HEK293 (cell line): ENCODE results near the gene ASPRV1.

Experiments
- CTCF ChIA-PET: fragments of 350-600 bp; formaldehyde crosslinking; extraction: SDS; loops from one replicate; lab custom pipeline; 2021; ENCODE audit warnings: antibody characterized with exemption; lab: Yijun Ruan, JAX
- POLR2A ChIA-PET: fragments of 300-600 bp; formaldehyde crosslinking; extraction: SDS; loops from one replicate; lab custom pipeline; 2020; ENCODE audit warnings: antibody characterized with exemption, inconsistent platforms; lab: Yijun Ruan, JAX
- H3K27ac ChIP-seq: fragments of 200-500 bp; sonication (Bioruptor generic); 2 replicates; pipeline ENCODE4 v1.5.1; 2014; ENCODE audit warnings: low read depth, low read length, control low read depth, inconsistent platforms; ENCODE audit errors: extremely low read depth
- H3K36me3 ChIP-seq, 2 experiments: fragments of 200-500 bp in 1 of 2; sonication (Bioruptor generic) in 1 of 2; 1 replicate in 1 of 2; 2 replicates in 1 of 2; pipeline ENCODE4 v1.5.1; 2014 to 2017; ENCODE audit warnings: inconsistent platforms in 2 of 2, low read length in 2 of 2; ENCODE audit not compliant: control insufficient read depth in 2 of 2, insufficient read depth in 1 of 2
- H3K4me1 ChIP-seq: fragments of 200-500 bp; sonication (Bioruptor generic); 2 replicates; pipeline ENCODE4 v1.5.1; 2014; ENCODE audit warnings: mild to moderate bottlenecking, low read length, inconsistent platforms; ENCODE audit not compliant: control insufficient read depth, insufficient read depth
- H3K4me3 ChIP-seq: 2 replicates; pipeline ENCODE4 v1.5.1; 2011; ENCODE audit warnings: low read depth, mild to moderate bottlenecking, control low read depth, low read length, moderate library complexity
- H3K9me3 ChIP-seq: fragments of 200-500 bp; sonication (Bioruptor generic); 2 replicates; pipeline ENCODE4 v1.5.1; 2014; ENCODE audit warnings: low read depth, low read length, inconsistent platforms; ENCODE audit not compliant: control insufficient read depth, insufficient read depth
- GFI1B ChIP-seq: fragments of 450-650 bp; formaldehyde crosslinking; IDR thresholded peaks from 2 replicates; pipeline ENCODE4 v1.5.1; 2016; ENCODE audit warnings: missing biosample characterization, missing genetic modification characterization
- GLI4 ChIP-seq: fragments of 450-650 bp; formaldehyde crosslinking; IDR thresholded peaks from 2 replicates; pipeline ENCODE4 v1.5.1; 2016; ENCODE audit warnings: missing biosample characterization, missing genetic modification characterization
- GLIS2 ChIP-seq: fragments of 450-650 bp; formaldehyde crosslinking; IDR thresholded peaks from 2 replicates; pipeline ENCODE4 v1.5.1; 2016; ENCODE audit warnings: missing biosample characterization, missing genetic modification characterization
- IKZF3 ChIP-seq: fragments of 450-650 bp; IDR thresholded peaks from 2 replicates; pipeline ENCODE4 v1.5.0; 2018; ENCODE audit warnings: missing biosample characterization, mild to moderate bottlenecking, missing genetic modification characterization, moderate library complexity
- KLF7 ChIP-seq: fragments of 450-650 bp; formaldehyde crosslinking; IDR thresholded peaks from 2 replicates; pipeline ENCODE4 v1.5.1; 2016; ENCODE audit warnings: missing biosample characterization, missing genetic modification characterization, borderline replicate concordance
- TRIM28 ChIP-seq: IDR thresholded peaks from 2 replicates; pipeline ENCODE4 v1.6.1; 2011; ENCODE audit warnings: low read length, control low read depth, borderline replicate concordance
- ZBTB48 ChIP-seq: fragments of 450-650 bp; formaldehyde crosslinking; IDR thresholded peaks from 2 replicates; pipeline ENCODE4 v1.5.1; 2016; ENCODE audit warnings: missing biosample characterization, missing genetic modification characterization
- ZFP41 ChIP-seq: fragments of 450-650 bp; formaldehyde crosslinking; IDR thresholded peaks from 2 replicates; pipeline ENCODE4 v1.5.1; 2016; ENCODE audit warnings: missing biosample characterization, missing genetic modification characterization, borderline replicate concordance
- ZNF10 ChIP-seq: fragments of 450-650 bp; formaldehyde crosslinking; IDR thresholded peaks from 2 replicates; pipeline ENCODE4 v1.5.1; 2017; ENCODE audit warnings: missing biosample characterization, missing genetic modification characterization
- ZNF112 ChIP-seq: fragments of 450-650 bp; formaldehyde crosslinking; IDR thresholded peaks from 2 replicates; pipeline ENCODE4 v1.5.0; 2017; ENCODE audit warnings: missing biosample characterization, missing genetic modification characterization
- ZNF155 ChIP-seq: fragments of 450-650 bp; formaldehyde crosslinking; IDR thresholded peaks from 2 replicates; pipeline ENCODE4 v1.5.1; 2016; ENCODE audit warnings: missing biosample characterization, missing genetic modification characterization
- ZNF223 ChIP-seq: fragments of 450-650 bp; formaldehyde crosslinking; IDR thresholded peaks from 2 replicates; pipeline ENCODE4 v1.5.1; 2016; ENCODE audit warnings: missing biosample characterization, missing genetic modification characterization
- ZNF404 ChIP-seq: fragments of 450-650 bp; formaldehyde crosslinking; IDR thresholded peaks from 2 replicates; pipeline ENCODE4 v1.5.1; 2017; ENCODE audit warnings: missing biosample characterization, missing genetic modification characterization
- ZNF473 ChIP-seq: fragments of 450-650 bp; formaldehyde crosslinking; IDR thresholded peaks from 2 replicates; pipeline ENCODE4 v1.5.1; 2017; ENCODE audit warnings: missing biosample characterization, missing genetic modification characterization
- ZNF521 ChIP-seq: fragments of 450-650 bp; formaldehyde crosslinking; IDR thresholded peaks from 2 replicates; pipeline ENCODE4 v1.5.1; 2017; ENCODE audit warnings: missing biosample characterization, mild to moderate bottlenecking, missing genetic modification characterization
- ZNF529 ChIP-seq: fragments of 450-650 bp; formaldehyde crosslinking; IDR thresholded peaks from 2 replicates; pipeline ENCODE4 v1.5.1; 2017; ENCODE audit warnings: missing genetic modification characterization, missing biosample characterization; ENCODE audit not compliant: insufficient replicate concordance
- ZNF555 ChIP-seq: fragments of 450-650 bp; formaldehyde crosslinking; conservative IDR thresholded peaks from 2 replicates; pipeline ENCODE4 v1.5.1; 2017; ENCODE audit warnings: missing biosample characterization, mild to moderate bottlenecking, missing genetic modification characterization, inconsistent platforms
- ZNF560 ChIP-seq: fragments of 450-650 bp; formaldehyde crosslinking; IDR thresholded peaks from 2 replicates; pipeline ENCODE4 v1.5.1; 2017; ENCODE audit warnings: missing biosample characterization, missing genetic modification characterization, borderline replicate concordance
- ZNF621 ChIP-seq: fragments of 450-650 bp; formaldehyde crosslinking; IDR thresholded peaks from 2 replicates; pipeline ENCODE4 v1.5.1; 2017; ENCODE audit warnings: missing biosample characterization, missing genetic modification characterization
- ZNF670 ChIP-seq: fragments of 450-650 bp; formaldehyde crosslinking; IDR thresholded peaks from 2 replicates; pipeline ENCODE4 v1.5.1; 2016; ENCODE audit warnings: missing biosample characterization, missing genetic modification characterization, low read depth
- ZNF843 ChIP-seq: fragments of 450-650 bp; formaldehyde crosslinking; IDR thresholded peaks from 2 replicates; pipeline ENCODE4 v1.5.1; 2016; ENCODE audit warnings: missing biosample characterization, missing genetic modification characterization
- TF ChIP-seq, protein P1 (sequence below): fragments of 450-650 bp; formaldehyde crosslinking; IDR thresholded peaks from 2 replicates; pipeline ENCODE4 v1.5.1; 2016; ENCODE audit warnings: missing biosample characterization, missing genetic modification characterization
- TF ChIP-seq, protein P2 (sequence below): fragments of 450-650 bp; IDR thresholded peaks from 2 replicates; pipeline ENCODE4 v1.5.1; 2018; ENCODE audit warnings: missing biosample characterization, missing genetic modification characterization
- TF ChIP-seq, protein P3 (sequence below): fragments of 450-650 bp; formaldehyde crosslinking; IDR thresholded peaks from 2 replicates; pipeline ENCODE4 v1.5.1; 2017; ENCODE audit warnings: missing biosample characterization, mild to moderate bottlenecking, missing genetic modification characterization, moderate library complexity
- TF ChIP-seq, protein P4 (sequence below): fragments of 450-650 bp; formaldehyde crosslinking; IDR thresholded peaks from 2 replicates; pipeline ENCODE4 v1.5.1; 2017; ENCODE audit warnings: missing biosample characterization, missing genetic modification characterization
- TF ChIP-seq, protein P5 (sequence below): fragments of 450-650 bp; formaldehyde crosslinking; IDR thresholded peaks from 2 replicates; pipeline ENCODE4 v1.5.1; 2016; ENCODE audit warnings: missing biosample characterization, missing genetic modification characterization

ASPRV1 gene

DNA sequence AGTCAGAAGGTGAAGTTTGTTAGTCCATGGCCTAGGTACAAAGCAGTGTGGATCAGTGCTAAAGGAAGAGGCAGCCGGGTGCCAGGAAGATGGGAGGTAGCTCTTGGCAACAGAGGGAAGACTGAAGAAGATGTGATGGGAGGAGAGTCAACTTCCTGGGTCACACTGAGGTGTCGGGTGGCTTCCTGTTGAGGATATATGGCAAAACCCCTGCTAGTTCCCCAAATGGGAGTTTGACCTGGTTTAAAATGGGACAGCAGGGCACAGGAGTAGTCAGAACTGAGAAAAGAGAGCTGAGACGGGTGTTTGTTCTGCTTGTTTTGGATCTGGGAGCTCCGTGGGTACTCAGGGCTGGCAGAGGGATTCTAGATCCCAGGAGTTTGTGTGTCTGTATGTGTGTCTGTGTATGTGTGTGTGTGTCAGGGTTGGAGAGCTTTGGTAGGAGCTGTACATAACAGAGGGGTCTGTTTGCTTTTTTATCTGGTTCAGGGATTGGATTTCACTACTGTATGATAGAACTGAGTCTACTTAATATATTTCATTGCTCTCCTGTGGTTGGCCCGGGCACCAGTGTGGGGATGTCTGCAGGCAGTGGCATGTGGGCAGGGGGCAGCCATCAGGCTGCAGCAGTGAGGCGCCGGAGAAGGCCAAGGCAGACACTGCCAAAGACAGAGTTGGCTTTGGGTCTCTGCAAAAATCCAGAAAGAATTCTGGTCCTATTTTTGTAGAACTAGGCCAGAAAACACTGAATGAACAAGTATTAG is 29.4 kb downstream of the ASPRV1 start:
- Histone ChIP-seq H3K4me3 (no peak overlapping the region), H3K9me3 (no peaks in the 10 kb centered on the region), H3K36me3 (peaks cover 0 to 20% of the 10 kb centered on the region in 2 experiments; a peak in 2 of 3 replicates), H3K27ac (no peak overlapping the region), H3K4me1 (no peaks in the 10 kb centered on the region; the same call in 1 of the 2 replicates)
- ChIA-PET CTCF (no interaction called here), POLR2A (interaction anchor here (1.6 kb wide), 1 partner anchor 17 kb away, joined by 5 read pairs; the partner anchor contains the start of gene MXD1)
- no peak for TF ChIP-seq ZNF10 (tag by site-specific recombination)
- TF ChIP-seq, protein P1, sequence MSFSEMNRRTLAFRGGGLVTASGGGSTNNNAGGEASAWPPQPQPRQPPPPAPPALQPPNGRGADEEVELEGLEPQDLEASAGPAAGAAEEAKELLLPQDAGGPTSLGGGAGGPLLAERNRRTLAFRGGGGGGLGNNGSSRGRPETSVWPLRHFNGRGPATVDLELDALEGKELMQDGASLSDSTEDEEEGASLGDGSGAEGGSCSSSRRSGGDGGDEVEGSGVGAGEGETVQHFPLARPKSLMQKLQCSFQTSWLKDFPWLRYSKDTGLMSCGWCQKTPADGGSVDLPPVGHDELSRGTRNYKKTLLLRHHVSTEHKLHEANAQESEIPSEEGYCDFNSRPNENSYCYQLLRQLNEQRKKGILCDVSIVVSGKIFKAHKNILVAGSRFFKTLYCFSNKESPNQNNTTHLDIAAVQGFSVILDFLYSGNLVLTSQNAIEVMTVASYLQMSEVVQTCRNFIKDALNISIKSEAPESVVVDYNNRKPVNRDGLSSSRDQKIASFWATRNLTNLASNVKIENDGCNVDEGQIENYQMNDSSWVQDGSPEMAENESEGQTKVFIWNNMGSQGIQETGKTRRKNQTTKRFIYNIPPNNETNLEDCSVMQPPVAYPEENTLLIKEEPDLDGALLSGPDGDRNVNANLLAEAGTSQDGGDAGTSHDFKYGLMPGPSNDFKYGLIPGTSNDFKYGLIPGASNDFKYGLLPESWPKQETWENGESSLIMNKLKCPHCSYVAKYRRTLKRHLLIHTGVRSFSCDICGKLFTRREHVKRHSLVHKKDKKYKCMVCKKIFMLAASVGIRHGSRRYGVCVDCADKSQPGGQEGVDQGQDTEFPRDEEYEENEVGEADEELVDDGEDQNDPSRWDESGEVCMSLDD (tag by site-specific recombination), result no peak
- TF ChIP-seq ZNF223 (tag by site-specific recombination), result no peak
- TF ChIP-seq, protein P2, sequence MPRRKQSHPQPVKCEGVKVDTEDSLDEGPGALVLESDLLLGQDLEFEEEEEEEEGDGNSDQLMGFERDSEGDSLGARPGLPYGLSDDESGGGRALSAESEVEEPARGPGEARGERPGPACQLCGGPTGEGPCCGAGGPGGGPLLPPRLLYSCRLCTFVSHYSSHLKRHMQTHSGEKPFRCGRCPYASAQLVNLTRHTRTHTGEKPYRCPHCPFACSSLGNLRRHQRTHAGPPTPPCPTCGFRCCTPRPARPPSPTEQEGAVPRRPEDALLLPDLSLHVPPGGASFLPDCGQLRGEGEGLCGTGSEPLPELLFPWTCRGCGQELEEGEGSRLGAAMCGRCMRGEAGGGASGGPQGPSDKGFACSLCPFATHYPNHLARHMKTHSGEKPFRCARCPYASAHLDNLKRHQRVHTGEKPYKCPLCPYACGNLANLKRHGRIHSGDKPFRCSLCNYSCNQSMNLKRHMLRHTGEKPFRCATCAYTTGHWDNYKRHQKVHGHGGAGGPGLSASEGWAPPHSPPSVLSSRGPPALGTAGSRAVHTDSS (tag by site-specific recombination), result no peak
- TF ChIP-seq, protein P3, sequence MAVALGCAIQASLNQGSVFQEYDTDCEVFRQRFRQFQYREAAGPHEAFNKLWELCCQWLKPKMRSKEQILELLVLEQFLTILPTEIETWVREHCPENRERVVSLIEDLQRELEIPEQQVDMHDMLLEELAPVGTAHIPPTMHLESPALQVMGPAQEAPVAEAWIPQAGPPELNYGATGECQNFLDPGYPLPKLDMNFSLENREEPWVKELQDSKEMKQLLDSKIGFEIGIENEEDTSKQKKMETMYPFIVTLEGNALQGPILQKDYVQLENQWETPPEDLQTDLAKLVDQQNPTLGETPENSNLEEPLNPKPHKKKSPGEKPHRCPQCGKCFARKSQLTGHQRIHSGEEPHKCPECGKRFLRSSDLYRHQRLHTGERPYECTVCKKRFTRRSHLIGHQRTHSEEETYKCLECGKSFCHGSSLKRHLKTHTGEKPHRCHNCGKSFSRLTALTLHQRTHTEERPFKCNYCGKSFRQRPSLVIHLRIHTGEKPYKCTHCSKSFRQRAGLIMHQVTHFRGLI (tag by site-specific recombination), result no peak
- TF ChIP-seq, protein P4, sequence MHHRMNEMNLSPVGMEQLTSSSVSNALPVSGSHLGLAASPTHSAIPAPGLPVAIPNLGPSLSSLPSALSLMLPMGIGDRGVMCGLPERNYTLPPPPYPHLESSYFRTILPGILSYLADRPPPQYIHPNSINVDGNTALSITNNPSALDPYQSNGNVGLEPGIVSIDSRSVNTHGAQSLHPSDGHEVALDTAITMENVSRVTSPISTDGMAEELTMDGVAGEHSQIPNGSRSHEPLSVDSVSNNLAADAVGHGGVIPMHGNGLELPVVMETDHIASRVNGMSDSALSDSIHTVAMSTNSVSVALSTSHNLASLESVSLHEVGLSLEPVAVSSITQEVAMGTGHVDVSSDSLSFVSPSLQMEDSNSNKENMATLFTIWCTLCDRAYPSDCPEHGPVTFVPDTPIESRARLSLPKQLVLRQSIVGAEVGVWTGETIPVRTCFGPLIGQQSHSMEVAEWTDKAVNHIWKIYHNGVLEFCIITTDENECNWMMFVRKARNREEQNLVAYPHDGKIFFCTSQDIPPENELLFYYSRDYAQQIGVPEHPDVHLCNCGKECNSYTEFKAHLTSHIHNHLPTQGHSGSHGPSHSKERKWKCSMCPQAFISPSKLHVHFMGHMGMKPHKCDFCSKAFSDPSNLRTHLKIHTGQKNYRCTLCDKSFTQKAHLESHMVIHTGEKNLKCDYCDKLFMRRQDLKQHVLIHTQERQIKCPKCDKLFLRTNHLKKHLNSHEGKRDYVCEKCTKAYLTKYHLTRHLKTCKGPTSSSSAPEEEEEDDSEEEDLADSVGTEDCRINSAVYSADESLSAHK (tag by site-specific recombination), result no peak
- no peak for TF ChIP-seq ZBTB48 (tag by site-specific recombination)
- TF ChIP-seq ZNF521 (tag by site-specific recombination), result no peak
- no peak for TF ChIP-seq ZNF473 (tag by site-specific recombination)
- TF ChIP-seq ZNF670, result no peak
- no peak for TF ChIP-seq ZNF555 (tag by site-specific recombination)
- no peak for TF ChIP-seq IKZF3
- no peak for TF ChIP-seq KLF7
- no peak for TF ChIP-seq ZNF112
- no peak for TF ChIP-seq GFI1B (tag by site-specific recombination)

DNA sequence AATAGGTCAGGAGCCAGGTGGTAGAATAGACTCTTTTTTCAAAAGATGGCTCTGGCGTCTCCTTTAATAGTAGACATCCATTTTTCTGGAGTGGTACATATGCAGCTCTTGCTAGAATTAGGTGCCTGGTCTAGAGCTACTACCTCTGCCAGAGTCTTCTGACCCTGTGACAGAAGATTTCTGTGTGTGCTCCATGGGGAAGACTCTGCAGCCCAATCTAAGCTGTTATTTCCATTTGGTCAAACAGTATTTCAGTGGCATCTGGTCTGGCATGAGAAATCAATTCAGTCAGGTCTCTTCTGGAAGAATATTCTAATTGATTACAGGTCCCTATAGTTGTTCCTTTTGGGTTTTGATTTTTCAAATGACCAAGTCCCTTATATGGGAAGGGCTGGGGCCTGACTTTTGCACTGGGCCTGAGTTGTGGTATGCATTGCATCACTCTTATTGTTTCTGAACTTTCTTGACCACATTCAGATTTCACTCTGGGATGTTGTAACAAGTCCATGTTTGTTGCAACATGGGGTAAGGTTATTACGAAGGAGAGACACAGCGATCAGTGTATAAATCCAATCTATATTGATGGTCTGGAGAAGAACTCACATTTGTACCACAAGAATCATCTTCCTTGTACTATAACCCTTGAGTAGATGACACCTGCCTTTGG is 34.4 kb downstream of the ASPRV1 start:
- TF ChIP-seq ZNF843 (tag by site-specific recombination) (no peak), ZNF155 (tag by site-specific recombination) (no peak), GLI4 (tag by site-specific recombination) (no peak), ZNF560 (tag by site-specific recombination) (no peak), ZFP41 (no peak), ZNF529 (tag by site-specific recombination) (no peak), GLIS2 (no peak), TRIM28 (no peak), ZNF404 (tag by site-specific recombination) (no peak), ZNF621 (no peak)
- TF ChIP-seq, protein P5, sequence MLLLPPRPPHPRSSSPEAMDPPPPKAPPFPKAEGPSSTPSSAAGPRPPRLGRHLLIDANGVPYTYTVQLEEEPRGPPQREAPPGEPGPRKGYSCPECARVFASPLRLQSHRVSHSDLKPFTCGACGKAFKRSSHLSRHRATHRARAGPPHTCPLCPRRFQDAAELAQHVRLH, result no peak
- ChIA-PET CTCF (no interaction called here), POLR2A (no interaction called here)
- Histone ChIP-seq H3K36me3 (peaks cover 8 to 11% of the 10 kb centered on the region in 2 experiments), H3K27ac (no peak overlapping the region), H3K4me1 (no peaks in the 10 kb centered on the region), H3K9me3 (no peaks in the 10 kb centered on the region), H3K4me3 (no peak overlapping the region)
